SH-SY5Y (cell line): ENCODE results near the gene REN.

Experiments
- GATA2 ChIP-seq: IDR thresholded peaks from 2 replicates; pipeline ENCODE4 v1.6.1; 2011; ENCODE audit warnings: mild to moderate bottlenecking, low read depth, low read length
- GATA3 ChIP-seq: IDR thresholded peaks from 2 replicates; pipeline ENCODE4 v1.6.1; 2011; ENCODE audit warnings: low read depth, mild to moderate bottlenecking, low read length, moderate library complexity

The REN gene

DNA sequence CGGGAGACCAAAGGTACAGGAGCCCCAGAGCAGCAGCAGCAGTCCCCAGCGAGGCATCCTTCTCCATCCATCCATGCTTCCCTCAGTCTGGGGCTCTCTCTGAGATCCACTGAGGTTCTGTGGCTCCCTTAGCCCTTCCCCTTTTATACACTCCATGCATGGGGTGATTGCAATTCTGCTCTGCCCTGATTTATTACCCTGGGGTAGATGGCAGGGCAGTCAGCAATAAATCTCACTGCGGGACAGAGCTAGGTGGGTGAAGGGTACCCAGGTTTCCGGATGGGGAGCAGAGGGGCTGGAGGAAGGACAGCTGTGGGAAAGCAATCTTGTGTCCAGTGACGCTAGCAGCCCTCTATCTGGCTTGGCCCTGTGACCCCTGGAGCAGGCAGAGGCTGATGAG, at the start of gene REN:
Gene REN (minus strand): TSS at position 119 of the 400 bp plus-strand sequence. CDS start 44 bp downstream, at position 75.
- no peak for TF ChIP-seq GATA2

GRCh38 chr1:204213668-204214662, 47.8 kb upstream of the REN start, which contains the start of gene GOLT1A:
TSS of gene GOLT1A (minus strand) at chr1:204213988. CDS start at chr1:204213906, 82 bp downstream.
- TF ChIP-seq GATA2 (no peak), GATA3 (no peak)

GRCh38 chr1:204212715-204213114, 46.6 kb upstream of the REN start:
- TF ChIP-seq GATA2 (no peak), GATA3 (no peak)

DNA sequence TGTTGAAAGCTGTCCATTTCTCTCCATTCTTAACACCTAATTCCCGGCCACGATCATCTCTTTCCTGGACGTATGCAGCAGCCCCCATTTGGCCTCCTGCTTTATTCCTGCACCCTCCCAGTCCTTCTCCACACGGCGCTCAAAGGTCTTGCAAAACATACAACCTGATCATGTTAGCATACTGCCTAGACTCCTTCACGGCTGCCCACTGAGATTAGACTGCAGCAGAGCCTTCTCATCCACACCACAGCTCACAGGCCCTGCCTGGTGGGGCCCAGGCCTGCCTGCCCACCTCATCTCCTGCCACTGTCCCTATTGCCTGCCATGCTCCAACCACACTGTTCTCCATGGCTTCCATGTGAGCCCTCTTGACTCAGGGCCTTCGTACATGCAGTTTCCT, 44.9 kb upstream of the REN start:
- TF ChIP-seq GATA2 (no peak), GATA3 (no peak)

GRCh38 chr1:204207136-204207616, 41.0 kb upstream of the REN start:
- TF ChIP-seq GATA3 (no peak), GATA2 (no peak)

GRCh38 chr1:204206121-204206520, 40.0 kb upstream of the REN start:
- TF ChIP-seq GATA2 (no peak), GATA3 (no peak)

DNA sequence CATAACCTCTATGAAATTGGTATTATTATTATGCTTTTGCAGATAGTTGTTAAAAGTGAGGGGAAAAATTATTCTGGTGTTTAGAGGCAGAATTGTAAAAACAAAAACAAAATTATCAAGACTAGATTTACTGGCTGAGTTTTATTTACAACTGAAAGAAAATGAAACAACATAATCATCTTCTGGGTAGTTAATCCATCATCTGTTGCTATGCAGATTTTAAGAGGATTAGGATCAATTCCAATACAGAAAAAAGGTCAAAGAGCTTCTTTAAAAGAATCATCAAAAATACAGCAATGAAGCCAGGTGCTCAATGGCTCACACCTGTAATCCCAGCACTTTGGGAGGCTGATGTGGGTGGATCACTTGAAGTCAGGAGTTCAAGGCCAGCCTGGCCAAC, 39.3 kb upstream of the REN start:
- no peak for TF ChIP-seq GATA2
- no peak for TF ChIP-seq GATA3

DNA sequence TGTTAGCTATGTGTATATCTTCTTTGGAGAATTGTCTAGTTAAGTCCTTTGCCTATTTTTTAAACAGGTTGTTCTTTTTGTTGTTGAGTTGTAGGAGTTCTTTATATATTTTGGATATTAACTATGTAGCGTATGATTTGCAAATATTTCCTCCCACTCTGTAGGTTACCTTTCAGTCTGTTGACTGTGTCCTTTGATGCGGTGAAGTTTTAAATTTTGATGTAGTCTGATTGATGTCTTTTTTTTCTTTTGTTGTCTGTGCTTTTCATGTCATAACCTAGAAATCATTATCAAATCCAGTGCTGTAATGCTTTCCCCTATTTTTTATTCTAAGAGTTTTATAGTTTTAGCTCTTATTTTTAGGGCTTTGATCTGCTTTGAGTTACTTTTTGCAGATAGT, 38.8 kb upstream of the REN start:
- TF ChIP-seq GATA3 (no peak), GATA2 (no peak)

GRCh38 chr1:204203206-204203767, 37.1 kb upstream of the REN start:
- no peak for TF ChIP-seq GATA3
- TF ChIP-seq GATA2: no peak

- no peak for TF ChIP-seq GATA3
- no peak for TF ChIP-seq GATA2
These were observed 36.3 kb upstream of the REN start for GRCh38 chr1:204202481-204202880.

- no peak for TF ChIP-seq GATA2
- TF ChIP-seq GATA3: no peak
These were observed 35.4 kb upstream of the REN start for GRCh38 chr1:204201348-204202040.

DNA sequence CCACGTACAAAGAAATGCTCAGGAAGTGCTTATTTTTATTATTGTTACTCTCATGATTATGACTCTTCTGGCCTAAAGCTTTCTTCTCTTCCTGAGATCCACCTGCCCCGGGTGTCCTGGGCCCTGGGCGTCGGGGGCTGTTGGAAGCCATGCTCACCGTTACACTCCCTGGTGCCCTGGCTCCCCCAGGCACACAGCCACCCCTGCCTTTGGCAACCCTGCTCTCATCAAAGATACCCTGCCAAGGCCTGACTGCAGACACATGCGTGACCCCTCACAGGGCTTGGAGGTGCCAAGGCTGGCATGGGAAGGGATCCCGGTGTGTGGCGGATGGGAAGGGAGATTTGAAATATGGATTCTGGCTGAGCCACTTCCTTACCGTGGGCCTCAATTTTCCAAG, 33.4 kb upstream of the REN start:
- no peak for TF ChIP-seq GATA2
- no peak for TF ChIP-seq GATA3

DNA sequence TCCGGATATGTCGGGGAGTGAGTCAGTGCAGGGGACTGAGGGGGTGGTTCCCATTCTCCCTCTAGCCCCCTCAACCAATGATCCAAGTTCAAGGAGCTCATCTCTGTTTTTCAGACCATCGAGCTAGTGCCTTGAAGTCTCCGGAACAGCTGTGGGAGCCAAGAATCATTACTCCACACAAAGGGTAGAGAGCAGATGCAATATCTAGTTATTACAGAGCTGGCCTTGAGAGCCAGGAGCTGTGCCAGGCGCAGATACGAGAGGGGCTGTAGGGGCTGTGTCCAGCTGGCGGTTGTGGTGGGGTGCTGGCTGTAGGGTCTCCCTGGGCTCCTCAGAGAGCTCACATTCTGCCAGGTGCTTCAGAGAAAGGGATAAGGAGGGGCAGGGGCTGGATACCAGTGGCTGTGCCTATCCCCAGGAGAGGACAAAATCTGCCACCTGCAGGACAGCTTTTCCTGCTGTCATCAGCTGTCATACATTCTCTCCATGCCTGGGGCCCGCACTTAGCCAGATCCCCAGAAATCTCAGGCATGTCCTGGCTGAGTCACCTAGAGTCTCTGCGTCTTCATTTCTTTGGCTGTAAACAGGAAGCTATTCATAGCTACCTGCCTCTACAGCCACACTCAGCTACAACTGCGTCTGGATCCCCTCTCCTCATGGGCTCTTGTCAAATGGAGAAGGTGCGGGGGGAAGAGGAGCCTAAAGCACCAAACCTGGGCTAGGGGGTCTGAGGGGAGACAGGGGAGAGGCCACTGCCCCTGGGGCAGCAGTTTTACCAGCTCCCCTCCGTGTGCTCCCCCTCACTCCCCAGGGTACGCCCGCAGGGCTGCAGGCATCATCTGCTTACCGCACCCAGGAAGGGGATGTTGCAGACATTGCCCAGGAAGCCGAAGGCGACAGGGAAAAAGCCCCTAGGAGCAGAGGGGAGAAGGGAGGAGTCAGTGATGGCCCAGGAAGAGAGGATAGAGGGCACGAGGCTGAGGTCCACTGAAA, 32.5 kb upstream of the REN start:
- no peak for TF ChIP-seq GATA3
- TF ChIP-seq GATA2: no peak
